Endothelial cell (in vitro differentiated cells): ENCODE measurements around the gene TCERG1L. TPM values are rescaled to one million over a fixed set of nuclear protein-coding genes. Genes with fewer than 3 reads are reported as not detected.

Source experiments
- DNase-seq: peaks from one replicate; pipeline ENCODE4 v3.0.0; 2021; ENCODE audit warnings: low spot score
- H3K27ac Mint-ChIP-seq: one replicate; pipeline ENCODE4 v1.8.0; 2021; ENCODE audit warnings: mixed read lengths, inconsistent platforms; ENCODE audit not compliant: unreplicated experiment
- H3K27me3 Mint-ChIP-seq: one replicate; pipeline ENCODE4 v1.8.0; 2021; ENCODE audit warnings: mild to moderate bottlenecking, moderate library complexity, mixed read lengths, inconsistent platforms; ENCODE audit not compliant: unreplicated experiment
- H3K36me3 Mint-ChIP-seq: one replicate; pipeline ENCODE4 v1.8.0; 2021; ENCODE audit warnings: mild to moderate bottlenecking, low read depth, mixed read lengths, inconsistent platforms; ENCODE audit not compliant: unreplicated experiment
- H3K4me1 Mint-ChIP-seq: one replicate; pipeline ENCODE4 v1.8.0; 2021; ENCODE audit warnings: mild to moderate bottlenecking, mixed read lengths, inconsistent platforms; ENCODE audit not compliant: unreplicated experiment
- H3K4me3 Mint-ChIP-seq: one replicate; pipeline ENCODE4 v1.8.0; 2021; ENCODE audit warnings: mild to moderate bottlenecking, mixed read lengths, inconsistent platforms; ENCODE audit not compliant: unreplicated experiment
- H3K9me3 Mint-ChIP-seq: one replicate; pipeline ENCODE4 v1.8.0; 2021; ENCODE audit warnings: mixed read lengths, inconsistent platforms; ENCODE audit not compliant: unreplicated experiment
- CTCF ChIP-seq: fragments of 200-600 bp; sonication (generic); IDR thresholded peaks from one replicate; pipeline ENCODE4 v1.5.0; 2021; ENCODE audit warnings: antibody characterized with exemption; ENCODE audit not compliant: unreplicated experiment
- total RNA-seq: library from RNA; stranded (reverse); fragmentation: NEBNext Ultra II Directional; extraction: Animal tissue kit (Norgen Biotek cat#: 25700); gene quantifications from one replicate; pipeline ENCODE4 v1.2.1, GENCODE V29; 2021; ENCODE audit not compliant: unreplicated experiment

The TCERG1L gene
- total RNA-seq, 1 donor from 2014 or later, result not detected

- no peak for DNase-seq
- H3K4me3 Mint-ChIP-seq, result no peak overlapping the region
- no peak for TF ChIP-seq CTCF
- H3K9me3 Mint-ChIP-seq, result peaks cover 50% of the 10 kb centered on the region
- H3K36me3 Mint-ChIP-seq, result peaks cover 10% of the 10 kb centered on the region
- H3K27ac Mint-ChIP-seq, result no peak overlapping the region
- no peaks in the 10 kb centered on the region for H3K4me1 Mint-ChIP-seq
- peaks cover 7% of the 10 kb centered on the region for H3K27me3 Mint-ChIP-seq
Observed at GRCh38 chr10:131078131-131078881, 233.2 kb downstream of the TCERG1L start.

- peaks cover 6% of the 10 kb centered on the region for H3K27me3 Mint-ChIP-seq
- H3K4me3 Mint-ChIP-seq, result no peak overlapping the region
- H3K27ac Mint-ChIP-seq, result no peak overlapping the region
- peaks cover 5% of the 10 kb centered on the region for H3K36me3 Mint-ChIP-seq
- H3K9me3 Mint-ChIP-seq, result peaks cover 45% of the 10 kb centered on the region
- no peak for DNase-seq
- H3K4me1 Mint-ChIP-seq, result no peaks in the 10 kb centered on the region
- no peak for TF ChIP-seq CTCF
Observed at GRCh38 chr10:131077724-131078123, 233.8 kb downstream of the TCERG1L start.

GRCh38 chr10:131077031-131077430, 234.5 kb downstream of the TCERG1L start:
- H3K4me1 Mint-ChIP-seq, result no peaks in the 10 kb centered on the region
- peaks cover 6% of the 10 kb centered on the region for H3K27me3 Mint-ChIP-seq
- DNase-seq, result no peak
- peaks cover 5% of the 10 kb centered on the region for H3K36me3 Mint-ChIP-seq
- no peak for TF ChIP-seq CTCF
- no peak overlapping the region for H3K4me3 Mint-ChIP-seq
- H3K9me3 Mint-ChIP-seq, result peaks cover 42% of the 10 kb centered on the region
- no peak overlapping the region for H3K27ac Mint-ChIP-seq

- peaks cover 37% of the 10 kb centered on the region for H3K9me3 Mint-ChIP-seq
- peaks cover 6% of the 10 kb centered on the region for H3K27me3 Mint-ChIP-seq
- H3K4me1 Mint-ChIP-seq, result no peaks in the 10 kb centered on the region
- peaks cover 5% of the 10 kb centered on the region for H3K36me3 Mint-ChIP-seq
- H3K27ac Mint-ChIP-seq, result no peak overlapping the region
- no peak overlapping the region for H3K4me3 Mint-ChIP-seq
- no peak for TF ChIP-seq CTCF
- no peak for DNase-seq
Observed at GRCh38 chr10:131076356-131076755, 235.2 kb downstream of the TCERG1L start.

- H3K27me3 Mint-ChIP-seq, result peaks cover 6% of the 10 kb centered on the region
- peaks cover 35% of the 10 kb centered on the region for H3K9me3 Mint-ChIP-seq
- H3K36me3 Mint-ChIP-seq, result peaks cover under 1% of the 10 kb centered on the region
- no peak for TF ChIP-seq CTCF
- no peak overlapping the region for H3K4me3 Mint-ChIP-seq
- H3K4me1 Mint-ChIP-seq, result no peaks in the 10 kb centered on the region
- no peak for DNase-seq
- no peak overlapping the region for H3K27ac Mint-ChIP-seq
Observed at GRCh38 chr10:131075218-131075770, 236.2 kb downstream of the TCERG1L start.
